Vagina (tissue), 2 donors: ENCODE measurements around the gene ZC3HAV1L. TPM values are rescaled to one million over a fixed set of nuclear protein-coding genes. Genes with fewer than 3 reads are reported as not detected.
"Not testable (repeated sequence)": the region's sequence is repeated elsewhere in the genome, so short reads cannot be mapped to it uniquely, and the experiment has no call there.

Source experiments
- DNase-seq, 2 donors: peaks; one replicate each; pipeline ENCODE4 v3.0.0-alpha.2; 2017; ENCODE audit errors: extremely low spot score in 2 of 2
- H3K27ac ChIP-seq: fragments of 200-600 bp; sonication (generic); one replicate; pipeline ENCODE4 v1.5.1; 2019
- H3K27me3 ChIP-seq: fragments of 200-600 bp; sonication (generic); one replicate; pipeline ENCODE4 v1.5.1; 2019
- H3K36me3 ChIP-seq, 2 donors: fragments of 200-600 bp; sonication (generic); one replicate each; pipeline ENCODE4 v1.5.1; 2017 to 2019
- H3K4me1 ChIP-seq: fragments of 200-600 bp; sonication (generic); one replicate; pipeline ENCODE4 v1.5.1; 2019
- H3K4me3 ChIP-seq, 2 donors: fragments of 200-600 bp; sonication (generic); 1 replicate in 1 of 2; 2 replicates in 1 of 2; pipeline ENCODE4 v1.5.1; 2016 to 2019
- H3K9me3 ChIP-seq: fragments of 200-600 bp; sonication (generic); one replicate; pipeline ENCODE4 v1.5.1; 2019
- POLR2A ChIP-seq, 2 donors: fragments of 450-650 bp; IDR thresholded peaks; one replicate each; pipeline ENCODE4 v1.6.1; 2017; ENCODE audit warnings: antibody characterized with exemption in 2 of 2, mild to moderate bottlenecking in 2 of 2, moderate library complexity in 2 of 2
- POLR2AphosphoS5 ChIP-seq, 2 donors: sonication (generic); formaldehyde crosslinking; IDR thresholded peaks; one replicate each; pipeline ENCODE4 v1.9.0; 2017; ENCODE audit warnings: antibody characterized with exemption in 2 of 2, mild to moderate bottlenecking in 2 of 2, low read depth in 1 of 2; ENCODE audit not compliant: insufficient read depth in 1 of 2
- intact Hi-C: fragments of 100-400 bp; cut with DNase I; formaldehyde crosslinking; loops from one replicate; pipeline ENCODE4 v1.15.1; 2023
- total RNA-seq: library from RNA; depleted of rRNA; stranded (reverse); fragments of >200 nt; gene quantifications from one replicate; pipeline ENCODE4 v1.2.3, GENCODE V29; 2016
- TF ChIP-seq, protein P1 (sequence below), 3 experiments: fragments of 450-650 bp in 2 of 3; fragments of 200-600 bp in 1 of 3; sonication (generic) in 1 of 3; IDR thresholded peaks; one replicate each; pipeline ENCODE4 v1.5.1; 2017 to 2019; ENCODE audit warnings: antibody characterized with exemption in 3 of 3, mild to moderate bottlenecking in 2 of 3, moderate library complexity in 2 of 3

ZC3HAV1L gene
- total RNA-seq, 1 donor from 2014 or later: 55.7 TPM

DNA sequence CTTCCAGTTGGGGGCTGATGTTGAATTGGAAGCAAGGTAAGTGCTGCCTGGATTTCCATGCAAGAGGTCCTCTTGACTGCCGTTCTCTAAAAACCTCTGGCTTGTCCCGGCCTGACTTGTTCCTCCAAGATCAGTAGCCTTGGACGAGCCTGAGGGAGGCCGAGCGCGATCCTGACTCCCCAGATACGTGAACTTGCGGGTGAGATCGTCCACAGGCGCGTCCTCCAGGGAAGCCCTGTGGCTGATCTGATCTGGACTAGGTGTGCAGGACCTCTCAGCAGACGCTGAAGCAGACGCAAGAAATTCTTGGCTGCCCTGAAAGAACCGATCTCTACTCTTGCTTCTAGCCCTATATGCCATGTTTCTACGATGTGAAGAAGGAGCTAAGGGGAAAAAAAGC, 44.0 kb upstream of the ZC3HAV1L start:
- Histone ChIP-seq H3K9me3 (no peaks in the 10 kb centered on the region), H3K36me3 (peaks cover 0 to 82% of the 10 kb centered on the region in 2 donors), H3K4me3 (no peak overlapping the region), H3K4me1 (peaks cover 5% of the 10 kb centered on the region), H3K27ac (no peak overlapping the region), H3K27me3 (no peaks in the 10 kb centered on the region)
- DNase-seq: no peak
- intact Hi-C loops: no loop called here
- TF ChIP-seq POLR2A (IDR thresholded peaks at IDR 0.05) (no peak), POLR2AphosphoS5 (IDR thresholded peaks at IDR 0.05; ENCODE audit: insufficient read depth in 1 of 2, low read depth in 1 of 2) (no peak)
- TF ChIP-seq, protein P1, sequence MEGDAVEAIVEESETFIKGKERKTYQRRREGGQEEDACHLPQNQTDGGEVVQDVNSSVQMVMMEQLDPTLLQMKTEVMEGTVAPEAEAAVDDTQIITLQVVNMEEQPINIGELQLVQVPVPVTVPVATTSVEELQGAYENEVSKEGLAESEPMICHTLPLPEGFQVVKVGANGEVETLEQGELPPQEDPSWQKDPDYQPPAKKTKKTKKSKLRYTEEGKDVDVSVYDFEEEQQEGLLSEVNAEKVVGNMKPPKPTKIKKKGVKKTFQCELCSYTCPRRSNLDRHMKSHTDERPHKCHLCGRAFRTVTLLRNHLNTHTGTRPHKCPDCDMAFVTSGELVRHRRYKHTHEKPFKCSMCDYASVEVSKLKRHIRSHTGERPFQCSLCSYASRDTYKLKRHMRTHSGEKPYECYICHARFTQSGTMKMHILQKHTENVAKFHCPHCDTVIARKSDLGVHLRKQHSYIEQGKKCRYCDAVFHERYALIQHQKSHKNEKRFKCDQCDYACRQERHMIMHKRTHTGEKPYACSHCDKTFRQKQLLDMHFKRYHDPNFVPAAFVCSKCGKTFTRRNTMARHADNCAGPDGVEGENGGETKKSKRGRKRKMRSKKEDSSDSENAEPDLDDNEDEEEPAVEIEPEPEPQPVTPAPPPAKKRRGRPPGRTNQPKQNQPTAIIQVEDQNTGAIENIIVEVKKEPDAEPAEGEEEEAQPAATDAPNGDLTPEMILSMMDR (IDR thresholded peaks at IDR 0.05): no peak

DNA sequence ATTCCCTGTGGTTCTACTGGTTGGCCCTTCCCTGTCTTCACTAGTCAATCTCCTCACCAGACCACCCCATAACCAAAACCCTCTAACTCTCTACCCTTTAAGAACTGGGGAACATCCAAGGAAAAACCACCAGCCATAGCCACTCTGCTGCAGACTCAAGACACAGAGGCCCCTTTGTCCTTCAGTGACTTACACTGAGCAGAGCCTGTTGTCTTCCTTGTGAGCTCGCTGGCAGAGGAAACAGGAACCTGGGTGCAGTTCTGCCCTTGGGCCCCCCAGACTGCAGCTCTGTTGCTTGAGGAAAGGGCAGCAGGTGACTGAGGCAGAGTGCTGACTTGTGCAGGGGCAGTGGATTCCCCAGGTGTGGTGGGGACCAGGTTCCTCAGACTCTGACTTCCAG, 43.1 kb upstream of the ZC3HAV1L start:
- intact Hi-C loops: no loop called here
- peaks cover 14% of the 10 kb centered on the region for H3K4me1 ChIP-seq
- no peaks in the 10 kb centered on the region for H3K27me3 ChIP-seq
- H3K4me3 ChIP-seq: no peak overlapping the region
- peaks cover 0 to 81% of the 10 kb centered on the region in 2 donors for H3K36me3 ChIP-seq
- H3K9me3 ChIP-seq: no peaks in the 10 kb centered on the region
- no peak for DNase-seq
- TF ChIP-seq POLR2A (IDR thresholded peaks at IDR 0.05) (no peak), POLR2AphosphoS5 (IDR thresholded peaks at IDR 0.05; ENCODE audit: insufficient read depth in 1 of 2, low read depth in 1 of 2) (no peak)
- TF ChIP-seq, protein P1 (IDR thresholded peaks at IDR 0.05): no peak
- no peak overlapping the region for H3K27ac ChIP-seq

DNA sequence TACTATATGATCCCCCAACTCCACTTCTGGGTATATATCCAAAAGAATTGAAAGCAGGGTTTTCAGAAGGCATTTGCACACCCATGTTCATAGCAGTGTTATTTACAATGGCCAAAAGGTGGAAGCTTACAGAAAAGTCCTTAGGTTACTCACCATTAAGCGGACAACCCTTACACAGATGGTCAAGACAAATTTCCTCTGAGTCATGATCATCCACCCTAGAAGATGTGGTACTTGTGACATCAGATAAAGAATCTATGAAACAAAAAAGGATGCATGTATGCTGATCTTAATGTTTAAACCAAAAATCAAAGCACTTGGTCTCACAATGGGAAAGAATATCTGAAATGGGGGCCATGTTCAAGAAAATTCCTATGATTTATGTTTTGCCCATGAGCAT, 42.6 kb upstream of the ZC3HAV1L start:
- no peak overlapping the region for H3K4me3 ChIP-seq
- DNase-seq: no peak
- intact Hi-C loops: no loop called here
- H3K27me3 ChIP-seq: no peaks in the 10 kb centered on the region
- H3K27ac ChIP-seq: no peak overlapping the region
- TF ChIP-seq POLR2A (IDR thresholded peaks at IDR 0.05) (no peak), POLR2AphosphoS5 (IDR thresholded peaks at IDR 0.05; ENCODE audit: insufficient read depth in 1 of 2, low read depth in 1 of 2) (no peak)
- TF ChIP-seq, protein P1 (IDR thresholded peaks at IDR 0.05): no peak
- peaks cover 14% of the 10 kb centered on the region for H3K4me1 ChIP-seq
- H3K9me3 ChIP-seq: no peaks in the 10 kb centered on the region
- peaks cover 2 to 80% of the 10 kb centered on the region in 2 donors for H3K36me3 ChIP-seq

DNA sequence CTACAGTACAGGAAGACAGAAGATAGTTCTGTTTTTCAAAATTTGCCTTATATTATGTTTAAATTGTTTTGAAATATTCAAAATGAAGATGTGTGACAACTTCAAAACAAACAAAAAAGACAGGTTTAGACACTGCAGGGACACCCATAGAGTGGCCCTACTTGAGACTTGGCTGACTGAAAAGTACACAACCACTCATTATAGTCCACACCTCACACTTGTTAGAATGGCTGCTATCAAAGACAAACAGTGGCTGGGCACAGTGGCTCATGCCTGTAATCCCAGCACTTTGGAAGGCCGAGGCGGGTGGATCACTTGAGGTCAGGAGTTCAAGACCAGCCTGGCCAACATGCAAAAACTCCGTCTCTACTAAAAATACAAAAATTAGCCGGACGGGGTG, 41.9 kb upstream of the ZC3HAV1L start:
- H3K27ac ChIP-seq, H3K4me3 ChIP-seq, H3K9me3 ChIP-seq, intact Hi-C loops, DNase-seq, H3K27me3 ChIP-seq: not testable (repeated sequence)
- Histone ChIP-seq H3K4me1 (peaks cover 14% of the 10 kb centered on the region), H3K36me3 (peaks cover 4 to 80% of the 10 kb centered on the region in 2 donors)

DNA sequence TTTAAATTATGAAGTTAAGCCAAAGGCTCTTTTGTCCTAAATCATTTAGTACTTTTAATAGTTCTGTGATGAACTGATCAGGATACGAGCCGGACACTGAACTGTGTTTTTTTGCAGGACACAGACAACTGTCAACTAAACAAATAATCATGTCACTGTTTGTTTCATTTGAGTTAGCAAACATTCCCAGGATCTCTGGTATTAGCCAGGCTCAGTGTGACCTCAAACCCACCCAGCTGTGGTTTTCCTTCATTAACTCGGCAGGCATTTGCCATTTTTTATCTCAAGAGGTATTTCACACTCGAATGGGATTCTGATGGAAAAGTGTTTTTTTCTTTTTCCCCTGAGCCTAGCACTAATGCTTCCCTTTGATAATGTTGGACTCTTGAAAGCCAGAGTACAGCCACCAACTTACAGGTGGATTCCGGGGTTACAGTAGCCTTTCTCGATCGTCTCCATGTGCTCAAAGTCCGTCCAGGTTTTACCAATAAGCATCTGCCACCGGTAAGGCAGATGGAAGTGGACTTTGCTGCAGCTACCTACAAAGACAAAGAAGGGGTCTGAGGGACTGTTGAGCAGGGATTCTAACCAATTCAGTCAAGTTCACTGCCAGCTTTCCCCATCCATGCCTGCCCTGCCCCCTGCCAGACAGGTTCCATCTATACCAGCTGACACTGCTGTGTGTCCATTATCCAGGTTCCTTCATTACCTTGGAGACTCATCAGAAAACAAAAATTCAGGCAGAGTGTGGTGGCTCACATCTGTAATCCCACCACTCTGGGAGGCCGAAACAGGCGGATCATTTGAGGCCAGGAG, 40.2 kb upstream of the ZC3HAV1L start:
- intact Hi-C loops: no loop called here
- Histone ChIP-seq H3K27me3 (no peaks in the 10 kb centered on the region), H3K4me1 (peaks cover 14% of the 10 kb centered on the region), H3K9me3 (no peaks in the 10 kb centered on the region), H3K4me3 (no peak overlapping the region), H3K36me3 (peaks cover 4 to 88% of the 10 kb centered on the region in 2 donors), H3K27ac (no peak overlapping the region)
- DNase-seq: no peak
- TF ChIP-seq POLR2AphosphoS5 (IDR thresholded peaks at IDR 0.05; ENCODE audit: insufficient read depth in 1 of 2, low read depth in 1 of 2): no peak
- TF ChIP-seq, protein P1 (IDR thresholded peaks at IDR 0.05): no peak
- no peak for TF ChIP-seq POLR2A (IDR thresholded peaks at IDR 0.05)
